VCaP (cell line): Measurements from ENCODE around the gene SPTBN5.

Experiments
- H3K27ac ChIP-seq: fragments of 450-650 bp; 2 replicates; pipeline ENCODE4 v1.5.1; 2017
- TF ChIP-seq, protein P1 (sequence below): fragments of 450-650 bp; conservative IDR thresholded peaks from 2 replicates; pipeline ENCODE4 v1.5.1; 2017; ENCODE audit warnings: mild to moderate bottlenecking, moderate library complexity

The SPTBN5 gene

GRCh38 chr15:41816788-41817187, 77.1 kb downstream of the SPTBN5 start:
- no peak overlapping the region for H3K27ac ChIP-seq
- TF ChIP-seq, protein P1, sequence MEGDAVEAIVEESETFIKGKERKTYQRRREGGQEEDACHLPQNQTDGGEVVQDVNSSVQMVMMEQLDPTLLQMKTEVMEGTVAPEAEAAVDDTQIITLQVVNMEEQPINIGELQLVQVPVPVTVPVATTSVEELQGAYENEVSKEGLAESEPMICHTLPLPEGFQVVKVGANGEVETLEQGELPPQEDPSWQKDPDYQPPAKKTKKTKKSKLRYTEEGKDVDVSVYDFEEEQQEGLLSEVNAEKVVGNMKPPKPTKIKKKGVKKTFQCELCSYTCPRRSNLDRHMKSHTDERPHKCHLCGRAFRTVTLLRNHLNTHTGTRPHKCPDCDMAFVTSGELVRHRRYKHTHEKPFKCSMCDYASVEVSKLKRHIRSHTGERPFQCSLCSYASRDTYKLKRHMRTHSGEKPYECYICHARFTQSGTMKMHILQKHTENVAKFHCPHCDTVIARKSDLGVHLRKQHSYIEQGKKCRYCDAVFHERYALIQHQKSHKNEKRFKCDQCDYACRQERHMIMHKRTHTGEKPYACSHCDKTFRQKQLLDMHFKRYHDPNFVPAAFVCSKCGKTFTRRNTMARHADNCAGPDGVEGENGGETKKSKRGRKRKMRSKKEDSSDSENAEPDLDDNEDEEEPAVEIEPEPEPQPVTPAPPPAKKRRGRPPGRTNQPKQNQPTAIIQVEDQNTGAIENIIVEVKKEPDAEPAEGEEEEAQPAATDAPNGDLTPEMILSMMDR, result no peak

DNA sequence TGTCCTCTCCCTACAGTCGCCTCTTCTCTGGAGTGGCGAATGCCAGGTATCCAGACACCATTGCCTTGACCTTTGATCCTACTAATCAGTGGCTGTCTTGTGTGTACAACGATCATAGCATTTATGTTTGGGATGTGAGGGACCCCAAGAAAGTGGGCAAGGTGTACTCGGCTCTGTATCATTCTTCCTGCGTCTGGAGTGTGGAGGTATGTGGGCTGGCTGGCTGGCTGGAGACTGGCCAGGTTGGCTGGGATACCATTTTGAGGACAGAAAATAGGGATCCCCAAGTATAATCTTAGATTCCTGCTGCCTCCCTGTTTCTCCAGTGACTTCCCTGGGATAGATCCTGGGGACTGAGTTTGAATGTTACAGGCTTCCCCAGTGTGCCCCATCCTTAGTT, 79.3 kb downstream of the SPTBN5 start:
- TF ChIP-seq, protein P1, result no peak
- no peak overlapping the region for H3K27ac ChIP-seq

GRCh38 chr15:41813426-41813825, 80.4 kb downstream of the SPTBN5 start:
- no peak overlapping the region for H3K27ac ChIP-seq
- TF ChIP-seq, protein P1, result no peak

- H3K27ac ChIP-seq, result no peak overlapping the region
Observed at GRCh38 chr15:41812820-41813375, 81.0 kb downstream of the SPTBN5 start.

GRCh38 chr15:41811432-41812195, 82.2 kb downstream of the SPTBN5 start:
- no peak overlapping the region; the same call in 1 of the 2 replicates for H3K27ac ChIP-seq
- TF ChIP-seq, protein P1, result peak; percentile 89

More at GRCh38 chr15:41812820-41813375, 81.0 kb downstream of the SPTBN5 start:
- TF ChIP-seq, protein P1, result no peak

DNA sequence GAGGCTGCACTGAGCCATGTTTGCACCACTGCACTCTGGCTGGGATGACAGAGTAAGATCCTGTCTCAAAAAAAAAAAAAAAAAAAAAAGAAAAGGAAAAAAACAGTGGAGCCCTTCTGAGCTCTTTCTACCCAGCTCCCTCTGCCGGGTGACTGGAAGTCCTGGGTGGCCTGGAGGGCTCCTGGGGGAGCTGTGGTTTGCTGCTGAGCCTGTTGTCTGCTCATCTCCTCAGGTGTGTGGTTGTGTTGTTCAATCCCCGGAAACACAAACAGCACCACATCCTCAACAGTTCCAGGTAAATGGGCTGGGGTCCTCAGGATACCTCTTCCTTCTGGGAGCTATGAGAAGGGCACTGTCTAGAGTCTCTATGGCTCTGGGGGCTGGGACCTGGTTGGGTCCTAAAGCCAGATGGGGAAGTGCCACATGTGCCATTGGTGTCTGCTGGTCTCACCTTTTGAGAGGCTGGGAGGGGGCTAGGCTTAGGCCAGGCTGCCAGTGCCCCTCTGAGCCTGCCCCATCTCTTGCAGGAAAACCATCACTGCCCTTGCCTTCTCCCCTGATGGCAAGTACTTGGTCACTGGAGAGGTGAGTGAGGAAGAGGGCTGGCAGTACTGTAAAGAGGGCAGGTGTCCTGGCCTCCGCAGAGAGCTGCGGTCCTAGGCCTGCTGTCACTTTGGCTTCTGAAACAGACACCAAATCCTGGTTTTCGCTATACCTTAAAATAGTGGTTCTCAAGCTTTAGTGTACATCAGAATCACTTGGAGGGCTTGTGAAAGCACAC, 83.0 kb downstream of the SPTBN5 start:
- H3K27ac ChIP-seq, result no peak overlapping the region; the same call in 1 of the 2 replicates
- TF ChIP-seq, protein P1, result no peak
